RKO (cell line): ENCODE data around the gene DYNLT4.
A peak's percentile ranks its signal among the peaks of the same experiment; 100 is the strongest.
"Not testable (repeated sequence)": the region's sequence is repeated elsewhere in the genome, so short reads cannot be mapped to it uniquely, and the experiment has no call there.

Experiments
- DNase-seq: peaks from one replicate; pipeline ENCODE4 v3.0.0-alpha.2; 2016; ENCODE audit warnings: low spot score

Gene DYNLT4

GRCh38 chr1:44788120-44788860, 18.9 kb downstream of the DYNLT4 start, which contains the start of gene BEST4:
Gene BEST4, minus strand, starts transcription at chr1:44788170. Its CDS starts 465 bp downstream, at chr1:44787705.
- no peak for DNase-seq

- DNase-seq, result no peak
Observed at GRCh38 chr1:44787506-44787905, 19.6 kb downstream of the DYNLT4 start.

- no peak for DNase-seq
Observed at GRCh38 chr1:44786841-44787426, 20.2 kb downstream of the DYNLT4 start.

- DNase-seq, result no peak
Observed at GRCh38 chr1:44786138-44786840, 20.9 kb downstream of the DYNLT4 start.

GRCh38 chr1:44785501-44786137, 21.5 kb downstream of the DYNLT4 start:
- no peak for DNase-seq

GRCh38 chr1:44785029-44785380, 22.1 kb downstream of the DYNLT4 start:
- DNase-seq, result no peak

GRCh38 chr1:44784094-44785028, 22.8 kb downstream of the DYNLT4 start:
- DNase-seq, result no peak

GRCh38 chr1:44783697-44784093, 23.5 kb downstream of the DYNLT4 start:
- no peak for DNase-seq

- no peak for DNase-seq
Observed at GRCh38 chr1:44780583-44781121, 26.5 kb downstream of the DYNLT4 start.

GRCh38 chr1:44778705-44779576, 28.2 kb downstream of the DYNLT4 start:
- DNase-seq, result no peak

- DNase-seq, result no peak
Observed at GRCh38 chr1:44777969-44778635, 29.0 kb downstream of the DYNLT4 start.

GRCh38 chr1:44777547-44777946, 29.6 kb downstream of the DYNLT4 start:
- peak; percentile 90 for DNase-seq

- DNase-seq, result no peak
Observed at GRCh38 chr1:44776730-44777068, 30.5 kb downstream of the DYNLT4 start.

- peak; percentile 46 for DNase-seq
Observed at GRCh38 chr1:44775930-44776729, 31.0 kb downstream of the DYNLT4 start.

- peak; percentile 94 for DNase-seq
Observed at GRCh38 chr1:44775078-44775929, 31.8 kb downstream of the DYNLT4 start, which contains the start of gene RPS8. Gene RPS8, plus strand, starts transcription at chr1:44775540. Its CDS starts 57 bp downstream, at chr1:44775597.

- DNase-seq, result not testable (repeated sequence)
Observed at GRCh38 chr1:44766421-44766820, 40.7 kb downstream of the DYNLT4 start.

- DNase-seq, result no peak
Observed at GRCh38 chr1:44760876-44761275, 46.3 kb downstream of the DYNLT4 start.

- no peak for DNase-seq
Observed at GRCh38 chr1:44759077-44759476, 48.1 kb downstream of the DYNLT4 start.
